Measurements from ENCODE around the gene UNG. TPM values are rescaled to one million over a fixed set of nuclear protein-coding genes. Genes with fewer than 3 reads are reported as not detected.
"Not testable (repeated sequence)": the region's sequence is repeated elsewhere in the genome, so short reads cannot be mapped to it uniquely, and the experiment has no call there.

Gene UNG
- total RNA-seq, 1 experiment from 2014 or later = 74.4 TPM

- no TSS peak for BruUV-seq (replicated peaks)
- Histone ChIP-seq H3K36me3 (ENCODE audit: control insufficient read depth, insufficient read depth, low read length) (no peaks in the 10 kb centered on the region), H3K4me1 (ENCODE audit: control insufficient read depth, insufficient read depth, low read length) (no peaks in the 10 kb centered on the region), H3K27ac (ENCODE audit: low read length) (no peak overlapping the region), H3K4me3 (ENCODE audit: low read depth in 2 of 2, low read length in 2 of 2) (no peak overlapping the region), H3K27me3 (ENCODE audit: control insufficient read depth, insufficient read depth, low read length) (no peaks in the 10 kb centered on the region), H3K9me3 (ENCODE audit: control insufficient read depth, insufficient read depth, low read depth, low read length) (peaks cover 2% of the 10 kb centered on the region; the same call in 1 of the 2 replicates)
- POLR2A ChIA-PET = no interaction called here
- DNase-seq (ENCODE audit: low read depth, low spot score) = no peak
- in situ Hi-C loops (cut with HindIII; ENCODE audit: low pct_unique_long_range_greater_than_20kb, low sequenced_read_pairs) (no loop called here), intact Hi-C loops (cut with micrococcal nuclease; ENCODE audit: unreplicated experiment) (no loop called here)
- CTCF ChIA-PET = no interaction called here
- TF ChIP-seq TCF7L2 (IDR thresholded peaks at IDR 0.05; ENCODE audit: low read depth, low read length) (no peak), POLR2AphosphoS5 (IDR thresholded peaks at IDR 0.05; ENCODE audit: low read depth, low read length) (no peak)
- no peak for ATAC-seq
Observed at GRCh38 chr12:109140560-109140959, 43.2 kb downstream of the UNG start.

GRCh38 chr12:109144224-109144623 is 46.8 kb downstream of the UNG start:
- ChIA-PET POLR2A (no interaction called here), CTCF (no interaction called here)
- H3K27ac ChIP-seq (ENCODE audit: low read length) = no peak overlapping the region
- H3K4me1 ChIP-seq (ENCODE audit: control insufficient read depth, insufficient read depth, low read length) = no peaks in the 10 kb centered on the region
- no peaks in the 10 kb centered on the region for H3K27me3 ChIP-seq (ENCODE audit: control insufficient read depth, insufficient read depth, low read length)
- H3K4me3 ChIP-seq (ENCODE audit: low read depth in 2 of 2, low read length in 2 of 2) = no peak overlapping the region
- intact Hi-C loops (cut with micrococcal nuclease; ENCODE audit: unreplicated experiment) (no loop called here), in situ Hi-C loops (cut with HindIII; ENCODE audit: low pct_unique_long_range_greater_than_20kb, low sequenced_read_pairs) (no loop called here)
- DNase-seq (ENCODE audit: low read depth, low spot score) (no peak), ATAC-seq (no peak)
- TF ChIP-seq, protein P1, sequence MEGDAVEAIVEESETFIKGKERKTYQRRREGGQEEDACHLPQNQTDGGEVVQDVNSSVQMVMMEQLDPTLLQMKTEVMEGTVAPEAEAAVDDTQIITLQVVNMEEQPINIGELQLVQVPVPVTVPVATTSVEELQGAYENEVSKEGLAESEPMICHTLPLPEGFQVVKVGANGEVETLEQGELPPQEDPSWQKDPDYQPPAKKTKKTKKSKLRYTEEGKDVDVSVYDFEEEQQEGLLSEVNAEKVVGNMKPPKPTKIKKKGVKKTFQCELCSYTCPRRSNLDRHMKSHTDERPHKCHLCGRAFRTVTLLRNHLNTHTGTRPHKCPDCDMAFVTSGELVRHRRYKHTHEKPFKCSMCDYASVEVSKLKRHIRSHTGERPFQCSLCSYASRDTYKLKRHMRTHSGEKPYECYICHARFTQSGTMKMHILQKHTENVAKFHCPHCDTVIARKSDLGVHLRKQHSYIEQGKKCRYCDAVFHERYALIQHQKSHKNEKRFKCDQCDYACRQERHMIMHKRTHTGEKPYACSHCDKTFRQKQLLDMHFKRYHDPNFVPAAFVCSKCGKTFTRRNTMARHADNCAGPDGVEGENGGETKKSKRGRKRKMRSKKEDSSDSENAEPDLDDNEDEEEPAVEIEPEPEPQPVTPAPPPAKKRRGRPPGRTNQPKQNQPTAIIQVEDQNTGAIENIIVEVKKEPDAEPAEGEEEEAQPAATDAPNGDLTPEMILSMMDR (IDR thresholded peaks at IDR 0.05) = no peak
- TF ChIP-seq SIN3A (IDR thresholded peaks at IDR 0.05; ENCODE audit: borderline replicate concordance, insufficient read depth, low read depth, low read length) (no peak), POLR2AphosphoS5 (IDR thresholded peaks at IDR 0.05; ENCODE audit: low read depth, low read length) (no peak), TCF7L2 (IDR thresholded peaks at IDR 0.05; ENCODE audit: low read depth, low read length) (no peak), REST (IDR thresholded peaks at IDR 0.05; ENCODE audit: insufficient read depth in 1 of 2, low read depth in 2 of 2, low read length in 1 of 2) (no peak)
- no peaks in the 10 kb centered on the region for H3K9me3 ChIP-seq (ENCODE audit: control insufficient read depth, insufficient read depth, low read depth, low read length)
- no TSS peak for BruUV-seq (replicated peaks)
- H3K36me3 ChIP-seq (ENCODE audit: control insufficient read depth, insufficient read depth, low read length) = no peaks in the 10 kb centered on the region

- H3K27me3 ChIP-seq (ENCODE audit: control insufficient read depth, insufficient read depth, low read length); in situ Hi-C loops (cut with HindIII; ENCODE audit: low pct_unique_long_range_greater_than_20kb, low sequenced_read_pairs); H3K27ac ChIP-seq (ENCODE audit: low read length); H3K4me1 ChIP-seq (ENCODE audit: control insufficient read depth, insufficient read depth, low read length); H3K4me3 ChIP-seq (ENCODE audit: low read depth in 2 of 2, low read length in 2 of 2); intact Hi-C loops (cut with micrococcal nuclease; ENCODE audit: unreplicated experiment); DNase-seq (ENCODE audit: low read depth, low spot score); H3K36me3 ChIP-seq (ENCODE audit: control insufficient read depth, insufficient read depth, low read length); POLR2A ChIA-PET; H3K9me3 ChIP-seq (ENCODE audit: control insufficient read depth, insufficient read depth, low read depth, low read length); CTCF ChIA-PET; BruUV-seq (replicated peaks); ATAC-seq: not testable (repeated sequence)
Observed at GRCh38 chr12:109147126-109147525, 49.7 kb downstream of the UNG start.
